Neutrophil (primary cell): Measurements from ENCODE around the gene RNF169.

Experiments
- H3K27ac ChIP-seq: fragments of 200-600 bp; sonication (generic); 2 replicates; pipeline ENCODE4 v1.5.1; 2016; ENCODE audit warnings: mild to moderate bottlenecking, moderate library complexity
- H3K27me3 ChIP-seq: fragments of 200-600 bp; sonication (generic); 2 replicates; pipeline ENCODE4 v1.6.0; 2016; ENCODE audit warnings: mild to moderate bottlenecking
- H3K36me3 ChIP-seq: fragments of 200-600 bp; sonication (generic); 2 replicates; pipeline ENCODE4 v1.5.1; 2017
- H3K4me1 ChIP-seq, 2 experiments: fragments of 200-600 bp in 1 of 2; sonication (generic) in 1 of 2; 1 replicate in 1 of 2; 2 replicates in 1 of 2; pipeline versions ENCODE4 v1.5.1 to v1.6.1; 2013 to 2016; ENCODE audit warnings: low read depth in 1 of 2, low read length in 1 of 2, mild to moderate bottlenecking in 1 of 2, moderate library complexity in 1 of 2; ENCODE audit not compliant: control insufficient read depth in 1 of 2, insufficient read depth in 1 of 2
- H3K4me3 ChIP-seq, 2 experiments: fragments of 200-600 bp in 1 of 2; sonication (generic) in 1 of 2; 1 replicate in 1 of 2; 2 replicates in 1 of 2; pipeline ENCODE4 v1.5.1; 2013 to 2016; ENCODE audit warnings: low read depth in 1 of 2, low read length in 1 of 2, mild to moderate bottlenecking in 1 of 2, moderate library complexity in 1 of 2
- H3K9me3 ChIP-seq: fragments of 200-600 bp; sonication (generic); 2 replicates; pipeline ENCODE4 v1.5.1; 2016
- CTCF ChIP-seq: fragments of 200-600 bp; sonication (generic); IDR thresholded peaks from 2 replicates; pipeline ENCODE4 v1.5.1; 2016; ENCODE audit warnings: antibody characterized with exemption

Gene RNF169

GRCh38 chr11:74742070-74742469, 6.6 kb upstream of the RNF169 start:
- Histone ChIP-seq H3K9me3 (no peaks in the 10 kb centered on the region), H3K27me3 (peaks cover 12% of the 10 kb centered on the region), H3K4me1 (no peaks in the 10 kb centered on the region), H3K27ac (no peak overlapping the region), H3K36me3 (no peaks in the 10 kb centered on the region), H3K4me3 (no peak overlapping the region)
- no peak for TF ChIP-seq CTCF

GRCh38 chr11:74743640-74744039, 5.0 kb upstream of the RNF169 start:
- Histone ChIP-seq H3K4me1 (peaks cover 6 to 9% of the 10 kb centered on the region in 2 experiments), H3K36me3 (no peaks in the 10 kb centered on the region), H3K9me3 (no peaks in the 10 kb centered on the region), H3K4me3 (no peak overlapping the region), H3K27me3 (peaks cover 6% of the 10 kb centered on the region), H3K27ac (no peak overlapping the region)
- no peak for TF ChIP-seq CTCF

DNA sequence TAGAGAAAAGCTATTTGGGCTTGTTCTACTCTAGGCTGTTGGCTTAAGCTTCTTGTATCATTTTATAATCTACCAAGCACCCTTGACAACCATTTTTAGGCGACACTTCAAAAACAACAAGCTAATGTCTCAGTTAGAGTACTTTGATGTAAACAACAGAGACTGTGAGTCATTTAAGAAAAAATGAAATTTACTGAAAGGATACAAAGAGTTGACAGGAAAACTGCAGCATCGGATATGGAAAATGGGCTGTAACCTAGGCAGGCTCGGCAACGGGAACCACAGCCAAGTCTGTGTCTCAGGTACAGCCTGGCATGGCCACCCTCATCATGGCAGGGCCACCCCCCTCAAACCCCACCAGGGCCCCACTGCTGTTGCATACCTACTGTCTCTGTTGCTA, 4.4 kb upstream of the RNF169 start:
- TF ChIP-seq CTCF = no peak
- Histone ChIP-seq H3K4me3 (no peak overlapping the region), H3K9me3 (no peaks in the 10 kb centered on the region)

DNA sequence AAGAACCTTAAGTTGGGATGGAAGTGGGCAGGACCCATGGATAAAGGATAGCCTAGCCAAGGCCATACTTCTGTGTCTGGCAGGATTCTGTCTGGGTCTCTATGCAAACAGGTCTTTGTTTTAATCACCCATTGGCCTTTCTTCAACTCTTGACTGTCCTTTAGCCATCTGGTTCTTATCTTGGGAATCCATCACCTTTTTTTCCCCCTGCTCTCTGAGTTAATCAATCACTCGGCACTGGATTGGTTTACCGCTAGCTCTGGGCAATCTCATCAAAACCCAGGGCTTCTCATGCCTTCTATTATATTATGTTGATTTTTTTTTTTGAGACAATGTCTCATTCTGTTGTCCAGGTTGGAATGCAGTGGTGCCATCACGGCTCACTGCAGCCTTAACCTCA, 1.8 kb upstream of the RNF169 start:
- no peak for TF ChIP-seq CTCF
- Histone ChIP-seq H3K27ac (no peak overlapping the region), H3K4me1 (peaks cover 28 to 29% of the 10 kb centered on the region in 2 experiments), H3K9me3 (no peaks in the 10 kb centered on the region), H3K4me3 (no peak overlapping the region), H3K36me3 (no peaks in the 10 kb centered on the region), H3K27me3 (no peaks in the 10 kb centered on the region)

More for the DNA sequence above, 4.4 kb upstream of the RNF169 start:
- peaks cover 7 to 9% of the 10 kb centered on the region in 2 experiments for H3K4me1 ChIP-seq
- no peaks in the 10 kb centered on the region for H3K36me3 ChIP-seq
- H3K27me3 ChIP-seq = no peaks in the 10 kb centered on the region
- no peak overlapping the region for H3K27ac ChIP-seq

GRCh38 chr11:74749127-74749964, 697 bp downstream of the RNF169 start:
- TF ChIP-seq CTCF = no peak
- no peaks in the 10 kb centered on the region for H3K9me3 ChIP-seq

More at GRCh38 chr11:74749127-74749964, 697 bp downstream of the RNF169 start:
- Histone ChIP-seq H3K27me3 (no peaks in the 10 kb centered on the region), H3K27ac (peak overlapping the region; percentile 98), H3K4me3 (peak overlapping the region; percentile 62 to 86), H3K36me3 (no peaks in the 10 kb centered on the region), H3K4me1 (peaks cover 28 to 36% of the 10 kb centered on the region in 2 experiments)
